Activated CD4-positive, alpha-beta T cell treated with anti-CD3 and anti-CD28 coated beads, Interleukin-2, amount 10 ng/mL, durations not matched to agents 24 days and 14 days (primary cell): ENCODE measurements around the gene RSPRY1. TPM values are rescaled to one million over a fixed set of nuclear protein-coding genes. Genes with fewer than 3 reads are reported as not detected.

Experiments used
- total RNA-seq: library from RNA; stranded (reverse); gene quantifications from 2 replicates; pipeline ENCODE4 v1.2.3, GENCODE V29; 2022

Gene RSPRY1
- total RNA-seq, 1 donor from 2014 or later = 36.6 TPM

Other genes starting within 250 kb of the RSPRY1 start
- not detected in 2 replicates for gene CETP, start 224.4 kb upstream of the RSPRY1 start, total RNA-seq
- gene NLRC5, start 196.8 kb upstream of the RSPRY1 start, total RNA-seq = 208 and 214 TPM in 2 replicates
- 6.3 and 6.4 TPM in 2 replicates for gene CPNE2, start 93.7 kb upstream of the RSPRY1 start, total RNA-seq
- gene PSME3IP1, start 290 bp upstream of the RSPRY1 start, total RNA-seq = 126 and 130 TPM in 2 replicates
- 24.9 and 26.7 TPM in 2 replicates for gene ARL2BP, start 58.9 kb downstream of the RSPRY1 start, total RNA-seq
- gene PLLP, start 98.3 kb downstream of the RSPRY1 start, total RNA-seq = not detected in 2 replicates
- 14.1 and 14.6 TPM in 2 replicates for gene CCL22, start 172.5 kb downstream of the RSPRY1 start, total RNA-seq
- not detected in 2 replicates for gene CX3CL1, start 186.2 kb downstream of the RSPRY1 start, total RNA-seq
- 0.66 TPM in 1 of 2 replicates, not detected in the other for gene CCL17, start 218.4 kb downstream of the RSPRY1 start, total RNA-seq